Stomach (tissue), 4 donors: ENCODE measurements around the gene DEFB132.

ENCODE experiments used
- CTCF ChIP-seq, 7 experiments: fragments of 450-650 bp in 4 of 7; fragments of 200-600 bp in 3 of 7; sonication (generic) in 3 of 7; IDR thresholded peaks; one replicate each; pipeline ENCODE4 v1.5.1; 2016 to 2019; ENCODE audit warnings: antibody characterized with exemption in 7 of 7, control low read depth in 2 of 7, mild to moderate bottlenecking in 1 of 7
- POLR2A ChIP-seq, 4 donors: fragments of 450-650 bp; IDR thresholded peaks; one replicate each; pipeline ENCODE4 v1.6.1; 2016; ENCODE audit warnings: antibody characterized with exemption in 4 of 4, control low read depth in 2 of 4, mild to moderate bottlenecking in 1 of 4, moderate library complexity in 1 of 4

GRCh38 chr20:258963-259362 lies 1.4 kb downstream of the DEFB132 start:
- TF ChIP-seq POLR2A (IDR thresholded peaks at IDR 0.05) (no peak), CTCF (IDR thresholded peaks at IDR 0.05) (no peak)
